Endodermal cell (in vitro differentiated cells): ENCODE measurements around the gene PUS7. TPM values are rescaled to one million over a fixed set of nuclear protein-coding genes. Genes with fewer than 3 reads are reported as not detected.
"Not testable (repeated sequence)": the region's sequence is repeated elsewhere in the genome, so short reads cannot be mapped to it uniquely, and the experiment has no call there.

ENCODE experiments used
- DNase-seq: peaks from one replicate; pipeline ENCODE4 v3.0.0-alpha.2; 2017
- H3K27ac ChIP-seq: 2 replicates; pipeline ENCODE4 v1.5.1; 2013; ENCODE audit warnings: mild to moderate bottlenecking, low read depth, low read length, moderate library complexity
- H3K27me3 ChIP-seq: 2 replicates; pipeline ENCODE4 v1.6.1; 2013; ENCODE audit warnings: mild to moderate bottlenecking, low read length, moderate library complexity; ENCODE audit not compliant: insufficient read depth, control insufficient read depth, poor library complexity, severe bottlenecking
- H3K36me3 ChIP-seq: 2 replicates; pipeline ENCODE4 v1.7.0; 2013; ENCODE audit warnings: mild to moderate bottlenecking, low read length, moderate library complexity; ENCODE audit not compliant: control insufficient read depth, insufficient read depth
- H3K4me1 ChIP-seq: one replicate; pipeline ENCODE4 v1.7.0; 2013; ENCODE audit warnings: low read length; ENCODE audit not compliant: control insufficient read depth, insufficient read depth
- H3K4me3 ChIP-seq: 2 replicates; pipeline ENCODE4 v1.5.1; 2013; ENCODE audit warnings: mild to moderate bottlenecking, low read length, moderate library complexity
- H3K9ac ChIP-seq: 2 replicates; pipeline ENCODE4 v1.6.1; 2013; ENCODE audit warnings: mild to moderate bottlenecking, low read length, moderate library complexity; ENCODE audit not compliant: poor library complexity, severe bottlenecking; ENCODE audit errors: extremely low read depth
- H3K9me3 ChIP-seq: 2 replicates; pipeline ENCODE4 v1.6.1; 2013; ENCODE audit warnings: mild to moderate bottlenecking, low read length, moderate library complexity; ENCODE audit not compliant: control insufficient read depth
- H3K27ac Mint-ChIP-seq: 2 replicates; pipeline ENCODE4 v1.8.0; 2020; ENCODE audit warnings: mixed read lengths
- H3K27me3 Mint-ChIP-seq: 2 replicates; pipeline ENCODE4 v1.8.0; 2021; ENCODE audit warnings: mild to moderate bottlenecking, mixed read lengths; ENCODE audit not compliant: insufficient read depth
- H3K36me3 Mint-ChIP-seq: 2 replicates; pipeline ENCODE4 v1.8.0; 2020; ENCODE audit warnings: low read depth, mixed read lengths
- H3K4me1 Mint-ChIP-seq: 2 replicates; pipeline ENCODE4 v1.8.0; 2020; ENCODE audit warnings: mixed read lengths
- H3K4me3 Mint-ChIP-seq: 2 replicates; pipeline ENCODE4 v1.8.0; 2020; ENCODE audit warnings: mild to moderate bottlenecking, moderate library complexity, mixed read lengths
- H3K9me3 Mint-ChIP-seq: 2 replicates; pipeline ENCODE4 v1.8.0; 2020; ENCODE audit warnings: mild to moderate bottlenecking, mixed read lengths
- CTCF ChIP-seq: fragments of 200-600 bp; sonication (generic); conservative IDR thresholded peaks from 2 replicates; pipeline ENCODE4 v1.5.0; 2021; ENCODE audit warnings: antibody characterized with exemption, mild to moderate bottlenecking
- WGBS, 2 experiments: methylation state at CpG; one replicate each; pipeline versions ENCODE4 v1.1.5 to v1.1.7; 2013; ENCODE audit warnings: missing lambda C conversion rate in 2 of 2, mixed read lengths in 1 of 2; ENCODE audit not compliant: insufficient coverage in 1 of 2, insufficient read length in 1 of 2; 5-methylcytosine and 5-hydroxymethylcytosine counted together
- total RNA-seq, 2 donors: library from RNA; stranded (reverse); fragmentation: NEBNext Ultra II Directional in 1 of 2; extraction: Animal tissue kit (Norgen Biotek cat#: 25700) in 1 of 2; gene quantifications; 2 replicates in 1 of 2; 3 replicates in 1 of 2; pipeline ENCODE4 v1.2.1, GENCODE V29; 2021

The PUS7 gene
- total RNA-seq, 2 donors from 2014 or later: 30.0 to 38.7 TPM

GRCh38 chr7:105521027-105521716, 899 bp downstream of the PUS7 start:
- Mint-ChIP-seq H3K36me3 (peaks cover 21% of the 10 kb centered on the region), H3K27ac (peak overlapping the region; percentile 98), H3K27me3 (no peaks in the 10 kb centered on the region), H3K4me1 (peaks cover 7% of the 10 kb centered on the region), H3K4me3 (peak overlapping the region; percentile 94), H3K9me3 (peaks cover 9% of the 10 kb centered on the region)
- Histone ChIP-seq H3K27me3 (no peaks in the 10 kb centered on the region), H3K27ac (peak overlapping the region; percentile 84), H3K9ac (peak overlapping the region; percentile 75), H3K4me3 (peak overlapping the region; percentile 95), H3K36me3 (peaks cover 13% of the 10 kb centered on the region), H3K4me1 (no peaks in the 10 kb centered on the region), H3K9me3 (peaks cover 7% of the 10 kb centered on the region)
- no peak for TF ChIP-seq CTCF
- WGBS, 2 experiments: 9 to 100% methylated on average over 1 to 25 of the region's 25 CpGs
- peak; percentile 78 for DNase-seq

GRCh38 chr7:105520620-105521019, 1.5 kb downstream of the PUS7 start:
- not testable (repeated sequence) for H3K27ac ChIP-seq, H3K9me3 ChIP-seq, H3K9ac ChIP-seq, H3K4me1 ChIP-seq, H3K27me3 Mint-ChIP-seq, H3K27me3 ChIP-seq, H3K4me1 Mint-ChIP-seq, H3K9me3 Mint-ChIP-seq, DNase-seq, H3K27ac Mint-ChIP-seq
- peak overlapping the region; percentile 95 for H3K4me3 ChIP-seq
- peaks cover 13% of the 10 kb centered on the region for H3K36me3 ChIP-seq
- 92 to 95% methylated on average over 7 of the region's 7 CpGs for WGBS, 2 experiments
- Mint-ChIP-seq H3K4me3 (peak overlapping the region; percentile 94), H3K36me3 (peaks cover 21% of the 10 kb centered on the region)

- TF ChIP-seq CTCF: no peak
These were observed 2.7 kb downstream of the PUS7 start for GRCh38 chr7:105519353-105519752.

GRCh38 chr7:105515610-105516009, 6.5 kb downstream of the PUS7 start:
- H3K36me3 Mint-ChIP-seq: peaks cover 39% of the 10 kb centered on the region
- not testable (repeated sequence) for H3K27ac Mint-ChIP-seq, H3K27ac ChIP-seq, H3K9me3 ChIP-seq, DNase-seq, H3K27me3 Mint-ChIP-seq, H3K27me3 ChIP-seq, H3K4me3 Mint-ChIP-seq, H3K4me1 Mint-ChIP-seq, H3K4me3 ChIP-seq, H3K4me1 ChIP-seq, H3K9me3 Mint-ChIP-seq, H3K9ac ChIP-seq
- WGBS, 2 experiments: 96 to 97% methylated on average over 4 to 6 of the region's 7 CpGs
- H3K36me3 ChIP-seq: peaks cover 13% of the 10 kb centered on the region

More at GRCh38 chr7:105519353-105519752, 2.7 kb downstream of the PUS7 start:
- Mint-ChIP-seq H3K27ac (peak overlapping the region; percentile 19), H3K36me3 (peaks cover 28% of the 10 kb centered on the region), H3K27me3 (no peaks in the 10 kb centered on the region), H3K9me3 (no peaks in the 10 kb centered on the region), H3K4me1 (peaks cover 7% of the 10 kb centered on the region), H3K4me3 (peak overlapping the region; percentile 31)
- Histone ChIP-seq H3K36me3 (peaks cover 13% of the 10 kb centered on the region), H3K27me3 (no peaks in the 10 kb centered on the region), H3K4me3 (no peak overlapping the region), H3K9ac (no peak overlapping the region), H3K4me1 (no peaks in the 10 kb centered on the region), H3K27ac (no peak overlapping the region), H3K9me3 (no peaks in the 10 kb centered on the region)
- WGBS, 2 experiments: 91 to 95% methylated on average over 6 of the region's 6 CpGs
- no peak for DNase-seq
